Muscle layer of duodenum (tissue), 2 donors: ENCODE data around the gene GHSR.

Source experiments
- H3K27ac ChIP-seq: one replicate; pipeline ENCODE4 v1.7.0; 2013; ENCODE audit warnings: mild to moderate bottlenecking, low read length
- H3K27me3 ChIP-seq: one replicate; pipeline ENCODE4 v1.7.0; 2013; ENCODE audit warnings: low read depth, mild to moderate bottlenecking, control low read depth, low read length
- H3K36me3 ChIP-seq, 2 donors: one replicate each; pipeline ENCODE4 v1.7.0; 2013; ENCODE audit warnings: low read length in 2 of 2, control low read depth in 1 of 2, mild to moderate bottlenecking in 1 of 2; ENCODE audit not compliant: insufficient read depth in 2 of 2, control insufficient read depth in 1 of 2
- H3K4me1 ChIP-seq, 2 donors: one replicate each; pipeline ENCODE4 v1.7.0; 2013; ENCODE audit warnings: low read length in 2 of 2, mild to moderate bottlenecking in 2 of 2, control low read depth in 1 of 2, moderate library complexity in 1 of 2; ENCODE audit not compliant: insufficient read depth in 2 of 2, control insufficient read depth in 1 of 2
- H3K4me3 ChIP-seq, 2 donors: one replicate each; pipeline ENCODE4 v1.7.0; 2013; ENCODE audit warnings: low read length in 2 of 2, low read depth in 1 of 2, mild to moderate bottlenecking in 1 of 2
- H3K9me3 ChIP-seq, 2 donors: one replicate each; pipeline ENCODE4 v1.7.0; 2013; ENCODE audit warnings: low read length in 2 of 2, control low read depth in 1 of 2, mild to moderate bottlenecking in 1 of 2; ENCODE audit not compliant: control insufficient read depth in 1 of 2
- donor health status: healthy.

GHSR gene

DNA sequence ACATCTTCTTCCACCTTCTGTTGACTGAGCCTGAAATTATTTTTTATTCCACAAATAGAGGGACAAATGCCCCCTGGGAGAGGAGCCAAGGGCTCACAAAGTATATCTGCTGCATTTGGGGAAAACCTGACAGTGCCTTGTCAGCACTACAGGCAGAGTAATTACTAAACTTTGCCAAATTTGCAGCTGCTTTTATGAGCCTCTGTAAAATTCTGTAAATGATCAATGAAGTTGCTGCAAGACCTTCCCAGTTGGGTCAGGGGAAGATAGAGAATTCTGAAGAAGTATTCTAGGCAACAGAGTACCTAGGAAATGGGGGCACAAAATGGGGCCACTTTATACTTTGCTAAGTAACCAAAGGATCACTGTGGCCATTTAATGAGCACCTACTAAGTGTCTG is 10.5 kb downstream of the GHSR start:
- Histone ChIP-seq H3K27me3 (no peaks in the 10 kb centered on the region), H3K9me3 (peaks cover 0 to 5% of the 10 kb centered on the region in 2 donors), H3K4me3 (no peak overlapping the region), H3K4me1 (no peaks in the 10 kb centered on the region), H3K27ac (no peak overlapping the region), H3K36me3 (no peaks in the 10 kb centered on the region)

DNA sequence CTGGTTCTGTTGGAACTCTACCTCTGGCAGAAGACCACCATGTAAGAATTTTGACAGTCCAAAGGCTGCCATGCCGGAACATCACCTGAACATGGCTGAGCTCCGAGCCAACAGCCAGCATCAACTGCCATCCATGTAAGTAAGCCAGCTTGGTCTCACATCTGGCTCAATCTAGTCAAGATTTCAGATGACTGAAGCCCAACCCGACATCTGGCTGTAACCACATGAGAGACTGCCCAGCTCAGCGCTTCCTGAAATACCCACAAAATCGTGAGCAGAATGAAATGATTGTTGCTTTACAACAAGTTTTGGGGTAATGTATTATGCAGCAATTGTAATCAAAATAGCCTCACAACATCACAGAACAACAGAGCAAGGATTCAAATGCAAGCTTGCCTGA is 32.9 kb downstream of the GHSR start:
- H3K27me3 ChIP-seq = peaks cover 4% of the 10 kb centered on the region
- H3K4me1 ChIP-seq = no peaks in the 10 kb centered on the region
- H3K4me3 ChIP-seq = no peak overlapping the region
- peaks cover 0 to 6% of the 10 kb centered on the region in 2 donors for H3K9me3 ChIP-seq
- H3K27ac ChIP-seq = no peak overlapping the region
- H3K36me3 ChIP-seq = no peaks in the 10 kb centered on the region

DNA sequence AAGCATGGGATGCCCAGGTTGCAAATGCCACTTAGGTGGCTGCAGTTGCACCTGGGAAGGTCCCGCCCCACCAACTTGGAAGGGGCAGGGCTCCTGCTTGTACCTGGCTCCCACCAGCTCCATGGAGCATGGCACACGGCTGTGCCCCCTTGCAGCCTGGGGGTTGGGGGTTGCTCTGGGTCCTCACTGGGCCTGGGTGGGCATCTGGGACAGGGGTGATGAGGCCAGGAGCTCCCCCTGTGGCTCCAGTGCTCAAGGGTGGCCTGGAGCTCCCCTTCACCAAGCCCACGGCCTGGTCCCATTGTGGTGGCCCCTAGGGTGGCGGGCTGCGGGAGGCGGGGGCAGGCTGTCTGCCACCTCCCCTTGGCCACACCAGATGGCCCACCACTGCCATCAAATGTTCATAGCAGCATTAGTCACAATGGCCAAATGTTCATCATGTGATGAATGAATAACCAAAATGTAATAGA is 36.7 kb downstream of the GHSR start:
- no peaks in the 10 kb centered on the region for H3K9me3 ChIP-seq
- peaks cover 4% of the 10 kb centered on the region for H3K27me3 ChIP-seq
- no peaks in the 10 kb centered on the region for H3K4me1 ChIP-seq
- H3K27ac ChIP-seq = no peak overlapping the region
- H3K36me3 ChIP-seq = no peaks in the 10 kb centered on the region
- H3K4me3 ChIP-seq = no peak overlapping the region

DNA sequence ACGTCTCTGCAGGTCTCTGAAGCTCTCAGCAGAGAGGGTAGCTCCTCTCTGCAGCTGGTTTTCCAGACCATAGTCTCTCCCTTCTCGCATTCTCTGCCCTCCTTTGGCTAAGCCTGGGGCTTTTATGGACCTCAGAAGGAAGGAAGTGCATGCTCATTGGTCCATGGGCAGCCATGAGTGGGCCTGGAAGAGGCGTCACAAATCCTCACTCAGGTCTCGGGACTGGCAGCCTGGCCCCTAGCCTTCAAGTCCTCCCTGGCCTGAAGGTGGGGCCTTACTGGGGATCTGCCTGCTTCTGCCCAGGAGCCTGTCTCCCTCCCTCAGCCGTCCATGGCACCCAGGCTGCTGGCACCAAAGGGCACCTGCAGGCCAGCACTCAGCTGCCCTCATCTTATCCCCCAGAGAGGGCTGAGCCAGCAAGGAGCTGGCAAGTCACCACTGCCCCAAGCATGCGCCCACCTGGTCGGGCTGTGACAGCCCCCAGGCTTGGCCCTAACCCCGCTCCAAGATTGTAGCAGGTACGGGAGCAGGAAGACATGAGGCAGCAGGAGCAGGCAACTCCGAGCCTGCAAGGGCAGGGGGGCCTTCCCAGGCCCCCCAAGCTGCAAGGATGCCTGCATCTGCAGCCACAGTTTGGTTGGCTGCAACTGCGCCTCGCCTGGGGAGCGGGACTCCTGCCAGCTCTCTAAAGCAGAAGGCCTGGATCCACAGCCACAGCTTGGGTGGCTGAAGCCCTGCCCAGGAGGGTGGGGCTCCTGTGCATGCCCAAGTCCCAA is 37.4 kb downstream of the GHSR start:
- H3K4me1 ChIP-seq = no peaks in the 10 kb centered on the region
- H3K4me3 ChIP-seq = no peak overlapping the region
- no peaks in the 10 kb centered on the region for H3K9me3 ChIP-seq
- no peak overlapping the region for H3K27ac ChIP-seq
- peaks cover 4% of the 10 kb centered on the region for H3K27me3 ChIP-seq
- no peaks in the 10 kb centered on the region for H3K36me3 ChIP-seq

DNA sequence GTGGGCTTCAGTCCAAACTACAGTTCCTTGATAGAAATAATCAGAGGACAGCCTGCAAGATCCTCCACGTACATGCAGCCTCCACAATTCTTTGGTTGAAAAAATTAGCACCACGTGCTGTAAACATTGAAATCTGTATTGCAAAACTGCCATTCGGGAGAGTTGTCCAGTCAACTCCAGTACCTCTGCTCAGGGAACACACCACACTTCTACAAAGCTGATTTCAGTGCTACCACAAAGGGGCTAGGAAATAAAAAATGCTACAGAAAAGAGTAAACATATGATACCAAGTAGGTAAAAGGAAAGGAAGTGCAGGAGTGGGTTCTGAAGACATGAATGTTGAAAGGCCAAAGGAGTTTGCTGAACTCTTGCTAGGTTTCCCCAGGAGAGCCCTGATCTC is 40.4 kb downstream of the GHSR start:
- H3K27me3 ChIP-seq = no peaks in the 10 kb centered on the region
- H3K4me1 ChIP-seq = no peaks in the 10 kb centered on the region
- H3K27ac ChIP-seq = no peak overlapping the region
- H3K9me3 ChIP-seq = no peaks in the 10 kb centered on the region
- no peaks in the 10 kb centered on the region for H3K36me3 ChIP-seq
- H3K4me3 ChIP-seq = no peak overlapping the region

DNA sequence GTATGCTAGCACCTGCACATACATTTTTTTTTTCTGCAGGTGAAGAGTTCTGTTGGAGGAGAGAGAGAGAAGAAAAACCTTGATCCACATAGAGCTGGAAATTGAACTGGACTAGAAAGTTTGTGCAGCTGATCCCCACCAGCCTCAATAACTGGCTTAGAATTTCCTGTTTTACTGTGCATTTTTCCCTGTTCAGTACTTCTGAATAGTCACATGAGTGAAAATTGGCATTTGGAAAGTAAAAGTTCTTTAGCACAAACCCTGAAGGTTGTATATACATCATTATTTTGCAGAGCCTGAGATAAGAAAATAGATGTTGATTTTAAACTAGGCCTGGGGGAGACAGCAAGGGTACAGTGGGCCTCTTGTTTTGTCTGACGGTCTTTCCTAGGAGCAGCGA is 42.3 kb downstream of the GHSR start:
- no peaks in the 10 kb centered on the region for H3K27me3 ChIP-seq
- no peak overlapping the region for H3K27ac ChIP-seq
- no peak overlapping the region for H3K4me3 ChIP-seq
- no peaks in the 10 kb centered on the region for H3K4me1 ChIP-seq
- H3K9me3 ChIP-seq = no peaks in the 10 kb centered on the region
- H3K36me3 ChIP-seq = peaks cover 0 to 12% of the 10 kb centered on the region in 2 donors

DNA sequence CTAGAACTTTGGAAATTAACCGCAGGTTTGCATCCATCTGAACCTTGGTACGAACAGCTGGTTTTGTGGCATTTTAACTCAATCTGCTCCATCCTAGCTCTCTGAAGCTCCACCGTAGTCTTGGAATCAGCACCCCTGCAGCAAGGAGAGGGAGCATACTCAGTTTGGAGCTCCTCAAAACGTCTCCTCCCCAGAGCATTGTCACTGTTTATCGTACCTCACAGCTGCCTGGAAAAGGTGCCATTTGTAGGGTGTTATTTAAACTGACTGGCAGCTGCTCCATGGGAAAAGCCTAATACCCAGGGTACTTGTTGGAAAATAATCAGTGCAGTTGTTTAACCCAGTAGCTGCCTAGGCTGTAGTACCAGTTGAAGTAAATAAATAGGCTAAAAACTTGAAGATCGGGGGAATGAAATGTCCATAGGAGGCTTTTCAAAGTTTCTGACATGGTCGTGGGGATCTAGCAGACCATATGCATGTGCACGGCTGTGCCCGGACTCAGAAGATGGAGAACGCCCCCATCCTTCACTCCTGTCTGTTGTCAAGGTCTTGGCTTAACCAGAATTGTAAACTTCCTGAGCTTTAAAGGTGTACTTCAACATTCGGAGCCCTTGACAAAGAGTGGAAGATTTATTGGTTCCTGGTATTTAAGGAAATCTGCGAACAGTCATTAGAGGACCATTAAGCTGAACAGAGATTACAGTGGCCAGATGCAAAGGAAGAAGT is 43.9 kb downstream of the GHSR start:
- Histone ChIP-seq H3K27ac (no peak overlapping the region), H3K36me3 (peaks cover 0 to 12% of the 10 kb centered on the region in 2 donors), H3K4me3 (no peak overlapping the region), H3K4me1 (no peaks in the 10 kb centered on the region), H3K9me3 (no peaks in the 10 kb centered on the region), H3K27me3 (no peaks in the 10 kb centered on the region)

DNA sequence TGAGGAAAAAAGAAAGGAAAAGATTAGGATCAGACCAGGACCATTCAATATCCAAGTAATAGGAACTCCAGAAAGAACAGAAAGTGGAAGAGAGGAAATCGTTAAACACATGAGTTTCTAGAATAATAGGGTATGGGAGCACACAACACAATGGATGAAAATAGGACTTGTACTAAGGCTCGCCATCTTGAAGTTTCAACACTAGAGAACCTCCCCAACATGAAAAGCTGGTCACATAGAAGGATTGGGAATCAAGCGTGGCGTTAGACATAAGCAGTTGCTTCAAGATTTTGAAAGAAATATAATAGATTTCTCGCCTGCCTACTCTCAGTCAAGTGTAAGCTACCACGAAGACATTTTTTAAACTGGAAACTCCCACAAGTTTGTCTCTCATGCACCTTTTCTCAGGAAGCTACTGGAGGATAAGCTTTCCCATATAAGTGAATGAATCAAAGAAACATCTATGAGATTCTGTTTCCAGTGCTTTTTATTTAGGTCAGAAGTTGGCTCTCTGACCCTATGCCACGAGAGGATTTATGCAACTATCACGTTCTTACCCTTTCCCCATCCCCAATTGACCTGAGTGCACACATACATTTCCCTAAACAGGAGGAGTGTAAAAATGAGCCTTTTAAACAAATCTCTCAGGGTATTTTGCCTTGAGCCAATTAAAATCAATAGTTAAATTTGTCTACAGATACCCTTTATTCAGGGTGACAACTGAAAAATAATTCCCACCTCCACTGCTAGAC is 45.2 kb downstream of the GHSR start:
- no peak overlapping the region for H3K4me3 ChIP-seq
- no peaks in the 10 kb centered on the region for H3K4me1 ChIP-seq
- H3K27me3 ChIP-seq = no peaks in the 10 kb centered on the region
- H3K27ac ChIP-seq = no peak overlapping the region
- no peaks in the 10 kb centered on the region for H3K9me3 ChIP-seq
- peaks cover 0 to 19% of the 10 kb centered on the region in 2 donors for H3K36me3 ChIP-seq

DNA sequence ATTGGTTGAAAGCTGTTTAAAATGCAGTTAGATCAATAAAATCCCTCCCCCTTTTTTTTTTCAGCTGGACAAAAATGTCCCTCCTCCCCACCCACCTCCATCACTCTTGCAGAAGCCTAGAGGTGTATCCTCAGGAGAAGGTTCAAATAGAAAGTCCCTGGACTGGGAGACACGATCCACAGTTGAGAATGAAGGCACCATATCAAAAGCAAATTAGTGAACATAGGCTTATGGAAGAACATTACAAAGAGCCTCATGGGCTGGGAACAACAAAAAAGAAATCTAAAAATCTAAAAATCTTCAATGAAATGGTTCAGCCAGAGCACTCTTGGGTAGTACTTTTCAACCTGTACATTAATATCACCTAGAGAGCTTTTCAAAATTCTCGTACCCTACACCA is 46.2 kb downstream of the GHSR start:
- no peaks in the 10 kb centered on the region for H3K27me3 ChIP-seq
- H3K36me3 ChIP-seq = peaks cover 3 to 24% of the 10 kb centered on the region in 2 donors
- H3K4me1 ChIP-seq = no peaks in the 10 kb centered on the region
- no peak overlapping the region for H3K27ac ChIP-seq
- H3K4me3 ChIP-seq = no peak overlapping the region
- no peaks in the 10 kb centered on the region for H3K9me3 ChIP-seq

DNA sequence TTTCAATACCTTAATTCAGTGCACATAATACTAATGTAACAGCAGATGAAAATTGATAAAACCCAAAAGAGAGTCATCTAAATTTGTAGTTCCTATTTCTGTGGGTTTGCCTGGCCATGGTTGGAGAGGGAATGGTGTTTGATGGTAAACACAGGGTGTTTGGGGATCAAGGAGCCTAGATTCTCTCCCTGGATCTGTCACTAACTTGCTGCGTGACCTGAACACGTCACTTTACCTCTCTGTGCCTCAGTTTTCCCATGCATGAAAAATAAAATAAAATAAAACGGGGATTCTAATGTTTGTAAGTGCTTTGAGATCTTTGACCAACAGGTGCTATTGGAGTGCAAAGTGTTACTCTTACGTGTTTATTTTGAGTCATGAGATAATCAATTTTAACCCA is 49.8 kb downstream of the GHSR start:
- Histone ChIP-seq H3K4me1 (no peaks in the 10 kb centered on the region), H3K36me3 (peaks cover 10 to 35% of the 10 kb centered on the region in 2 donors), H3K4me3 (no peak overlapping the region), H3K27me3 (no peaks in the 10 kb centered on the region), H3K27ac (no peak overlapping the region), H3K9me3 (no peaks in the 10 kb centered on the region)

DNA sequence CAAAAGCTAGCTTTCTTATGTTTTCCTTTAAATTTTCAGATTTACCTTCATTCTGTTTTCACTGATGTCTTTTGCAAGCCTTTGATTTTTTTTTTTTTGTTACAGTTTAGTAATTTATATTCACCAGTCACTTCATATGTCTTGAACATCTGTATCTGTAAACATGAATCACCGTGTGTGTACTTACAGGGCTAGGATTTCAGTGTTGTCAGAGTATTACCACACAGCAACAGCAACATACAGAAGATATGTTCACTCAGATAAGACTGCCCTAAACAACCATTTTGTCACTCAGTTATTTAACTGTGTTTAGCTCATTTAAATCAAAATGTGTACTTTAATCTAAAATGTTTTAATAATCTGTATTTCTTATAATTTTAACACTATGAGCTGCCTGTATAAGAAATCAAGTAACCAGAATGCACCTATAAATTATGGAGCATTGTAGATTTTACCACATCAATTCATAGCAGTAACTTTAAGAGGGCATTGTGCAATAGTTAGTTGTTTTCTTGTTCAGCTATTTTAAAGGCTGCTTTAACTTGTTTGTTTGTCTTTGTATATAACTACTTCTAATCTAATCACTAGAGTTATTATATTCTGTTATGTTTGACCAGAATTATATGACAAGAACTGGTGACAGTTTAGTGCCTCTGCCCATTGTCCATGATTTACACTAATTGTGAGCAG is 50.4 kb downstream of the GHSR start:
- no peaks in the 10 kb centered on the region for H3K27me3 ChIP-seq
- H3K4me3 ChIP-seq = no peak overlapping the region
- peaks cover 10 to 35% of the 10 kb centered on the region in 2 donors for H3K36me3 ChIP-seq
- H3K4me1 ChIP-seq = no peaks in the 10 kb centered on the region
- no peak overlapping the region for H3K27ac ChIP-seq
- no peaks in the 10 kb centered on the region for H3K9me3 ChIP-seq
